ENCODE data around the gene HSPBAP1. TPM values are rescaled to one million over a fixed set of nuclear protein-coding genes. Genes with fewer than 3 reads are reported as not detected.

HSPBAP1 gene
- total and polyA plus RNA-seq, 2 of the 13 experiments (the other 11 are each of a cell fraction or from before 2014, with no cell fraction given), result 4.2 to 5.1 TPM

GRCh38 chr3:122755491-122755890 is 38.1 kb downstream of the HSPBAP1 start:
- WGBS (ENCODE audit: low lambda C conversion rate), result 100% methylated on average over 1 of the region's 2 CpGs
- Histone ChIP-seq H3K4me1 (ENCODE audit: insufficient read depth, low read length) (no peaks in the 10 kb centered on the region), H3K4me2 (ENCODE audit: low read depth, low read length) (no peak overlapping the region), H3K4me3 (replicated peaks in 1 of 3; ENCODE audit: insufficient read depth in 1 of 3, low read depth in 2 of 3, low read length in 3 of 3) (no peak overlapping the region), H3K9ac (ENCODE audit: insufficient read depth, low read depth, low read length) (no peak overlapping the region), H3K36me3 (replicated peaks in 1 of 2; ENCODE audit: control insufficient read depth in 1 of 2, insufficient read depth in 2 of 2, low read length in 2 of 2) (0 out of 5 replicates have a peak, but pooled peaks cover 0 to 5% of the 10 kb centered on the region in 2 experiments), H2AFZ (ENCODE audit: low read length) (no peak overlapping the region), H3K27me3 (ENCODE audit: control insufficient read depth in 1 of 2, insufficient read depth in 2 of 2, low read length in 2 of 2) (no peaks in the 10 kb centered on the region), H4K20me1 (ENCODE audit: insufficient read depth, low read length) (no peaks in the 10 kb centered on the region), H3K9me3 (ENCODE audit: low read length) (no peaks in the 10 kb centered on the region), H3K27ac (ENCODE audit: extremely low read length, insufficient read depth, low read length) (no peak overlapping the region), H3K79me2 (ENCODE audit: insufficient read depth, low read length) (no peaks in the 10 kb centered on the region)
- ChIA-PET POLR2A (interaction anchor here (1.1 kb wide), 1 partner anchor 446 kb away, joined by 5 read pairs; the partner anchor contains the start of gene SEC22A), CTCF (ENCODE audit: low intra/inter-chr PET ratio, low total read pairs) (interaction anchor here (1.5 kb wide), 1 partner anchor 272 kb away, joined by 4 read pairs; the partner anchor contains the start of gene SEMA5B)
- in situ Hi-C loops (cut with HindIII; ENCODE audit: extremely low pct_ligation_motif_present, low pct_unique_long_range_greater_than_20kb), result loop anchor here (25.0 kb wide), 1 partner anchor 282 kb away; the partner anchor contains the start of gene SEMA5B
- intact Hi-C loops (cut with micrococcal nuclease; ENCODE audit: unreplicated experiment), result loop anchor here (2.0 to 10.0 kb wide), 3 partner anchors 39 to 187 kb away; partner anchors contain the start of gene SLC49A4
- ATAC-seq, result no peak
- FAIRE-seq, result no peak
- no peak for DNase-seq (ENCODE audit: low spot score)
- BruUV-seq (replicated peaks), result no TSS peak
- TF ChIP-seq FUBP1 (CRISPR knock-in tag; IDR thresholded peaks at IDR 0.05; ENCODE audit: borderline replicate concordance), result no peak
- TF ChIP-seq ZNF503 (CRISPR knock-in tag; IDR thresholded peaks at IDR 0.05), result no peak
- no peak for TF ChIP-seq BCL3 (CRISPR knock-in tag; IDR thresholded peaks at IDR 0.05)
- no peak for TF ChIP-seq ZNF138 (CRISPR knock-in tag; IDR thresholded peaks at IDR 0.05; ENCODE audit: low read depth)
- TF ChIP-seq KDM4B (CRISPR knock-in tag; IDR thresholded peaks at IDR 0.05), result no peak
- TF ChIP-seq JDP2 (CRISPR knock-in tag; IDR thresholded peaks at IDR 0.05; ENCODE audit: borderline replicate concordance), result no peak
- TF ChIP-seq TBP (CRISPR knock-in tag; IDR thresholded peaks at IDR 0.05), result no peak
- TF ChIP-seq ZNF704 (CRISPR knock-in tag; IDR thresholded peaks at IDR 0.05; ENCODE audit: borderline replicate concordance), result no peak
- no peak for TF ChIP-seq PLRG1 (conservative IDR thresholded peaks at IDR 0.05)
- TF ChIP-seq SIX4 (CRISPR knock-in tag; IDR thresholded peaks at IDR 0.05), result no peak
- no peak for TF ChIP-seq ZBTB8A (CRISPR knock-in tag; IDR thresholded peaks at IDR 0.05; ENCODE audit: borderline replicate concordance, low read depth)
- TF ChIP-seq AKAP8 (CRISPR knock-in tag; IDR thresholded peaks at IDR 0.05), result no peak
- TF ChIP-seq ZNF34 (CRISPR knock-in tag; IDR thresholded peaks at IDR 0.05; ENCODE audit: borderline replicate concordance), result no peak
- TF ChIP-seq ZFP41 (CRISPR knock-in tag; IDR thresholded peaks at IDR 0.05; ENCODE audit: borderline replicate concordance), result no peak
- TF ChIP-seq ZBTB49 (CRISPR knock-in tag; IDR thresholded peaks at IDR 0.05; ENCODE audit: borderline replicate concordance), result no peak

Measured in HepG2 (cell line).